CD4-positive, alpha-beta T cell (primary cell): ENCODE results near the gene SIX5. TPM values are rescaled to one million over a fixed set of nuclear protein-coding genes. Genes with fewer than 3 reads are reported as not detected.

ENCODE experiments used
- ATAC-seq: fragments of 200-7000 bp; cut with Tn5 transposase; one replicate; pipeline ENCODE4 v1.10.0; 2022; ENCODE audit warnings: mild to moderate bottlenecking; ENCODE audit not compliant: poor library complexity
- CTCF ChIA-PET: fragments of 350-600 bp; sonication (Branson Sonifier 250); formaldehyde crosslinking; loops from one replicate; lab custom pipeline; 2021; ENCODE audit warnings: antibody characterized with exemption, inconsistent platforms; lab: Charles Lee
- POLR2A ChIA-PET: fragments of 350-600 bp; sonication (Branson Sonifier 250); formaldehyde crosslinking; loops from one replicate; lab custom pipeline; 2021; ENCODE audit warnings: antibody characterized with exemption, inconsistent platforms; lab: Charles Lee
- DNase-seq, 14 experiments: peaks; one replicate each; pipeline ENCODE4 v3.0.0-alpha.2; 2013 to 2020; ENCODE audit warnings: mixed read lengths in 2 of 14
- H3K27ac ChIP-seq, 2 donors: one replicate each; pipeline versions ENCODE4 v1.5.1 to v1.7.0; 2013; ENCODE audit warnings: low read length in 2 of 2, low read depth in 1 of 2, mild to moderate bottlenecking in 1 of 2
- H3K27me3 ChIP-seq, 2 experiments: 1 replicate in 1 of 2; 2 replicates in 1 of 2; pipeline versions ENCODE4 v1.6.1 to v1.7.0; 2013; ENCODE audit warnings: low read length in 2 of 2, control low read depth in 1 of 2, mild to moderate bottlenecking in 1 of 2, moderate library complexity in 1 of 2; ENCODE audit not compliant: insufficient read depth in 2 of 2, control insufficient read depth in 1 of 2
- H3K36me3 ChIP-seq: one replicate; pipeline ENCODE4 v1.6.1; 2013; ENCODE audit warnings: low read length, control low read depth; ENCODE audit not compliant: insufficient read depth
- H3K4me1 ChIP-seq: one replicate; pipeline ENCODE4 v1.6.1; 2013; ENCODE audit warnings: low read length, control low read depth; ENCODE audit not compliant: insufficient read depth
- H3K4me3 ChIP-seq: one replicate; pipeline ENCODE4 v1.5.1; 2013; ENCODE audit warnings: mild to moderate bottlenecking, low read length, moderate library complexity
- H3K9me3 ChIP-seq, 2 experiments: 1 replicate in 1 of 2; 2 replicates in 1 of 2; pipeline versions ENCODE4 v1.6.1 to v1.7.0; 2013; ENCODE audit warnings: low read length in 2 of 2, mild to moderate bottlenecking in 2 of 2, control low read depth in 1 of 2, moderate library complexity in 1 of 2; ENCODE audit not compliant: control insufficient read depth in 1 of 2, insufficient read depth in 1 of 2
- H3K27ac Mint-ChIP-seq: one replicate; pipeline ENCODE4 v1.8.0; 2020; ENCODE audit warnings: mixed read lengths
- H3K27me3 Mint-ChIP-seq: one replicate; pipeline ENCODE4 v1.8.0; 2021; ENCODE audit warnings: mixed read lengths
- H3K36me3 Mint-ChIP-seq: one replicate; pipeline ENCODE4 v1.8.0; 2021; ENCODE audit warnings: low read depth, mixed read lengths
- H3K4me1 Mint-ChIP-seq: one replicate; pipeline ENCODE4 v1.8.0; 2021; ENCODE audit warnings: low read depth, mixed read lengths
- H3K4me3 Mint-ChIP-seq: one replicate; pipeline ENCODE4 v1.8.0; 2020; ENCODE audit warnings: mild to moderate bottlenecking, mixed read lengths
- H3K9me3 Mint-ChIP-seq: one replicate; pipeline ENCODE4 v1.8.0; 2020; ENCODE audit warnings: mixed read lengths
- intact Hi-C, 2 experiments: fragments of 100-400 bp; cut with DNase I in 1 of 2; cut with micrococcal nuclease in 1 of 2; formaldehyde crosslinking; loops; one replicate each; pipeline versions ENCODE4 v1.15.1 to v1.9.0; 2023 to 2025; cut with DNase I, micrococcal nuclease
- total RNA-seq, 174 experiments: library from RNA in 2 of 174; stranded (reverse) in 2 of 174; gene quantifications; one replicate each; pipeline ENCODE4 v1.2.3 and lab custom pipeline; 2021 to 2026
- TF ChIP-seq, protein P1 (sequence below): fragments of 200-600 bp; IDR thresholded peaks from one replicate; pipeline ENCODE4 v1.8.0; 2022; ENCODE audit warnings: antibody characterized with exemption, mild to moderate bottlenecking

The SIX5 gene
- total RNA-seq, 2 experiments from 2014 or later, result 0.58 to 0.59 TPM

DNA sequence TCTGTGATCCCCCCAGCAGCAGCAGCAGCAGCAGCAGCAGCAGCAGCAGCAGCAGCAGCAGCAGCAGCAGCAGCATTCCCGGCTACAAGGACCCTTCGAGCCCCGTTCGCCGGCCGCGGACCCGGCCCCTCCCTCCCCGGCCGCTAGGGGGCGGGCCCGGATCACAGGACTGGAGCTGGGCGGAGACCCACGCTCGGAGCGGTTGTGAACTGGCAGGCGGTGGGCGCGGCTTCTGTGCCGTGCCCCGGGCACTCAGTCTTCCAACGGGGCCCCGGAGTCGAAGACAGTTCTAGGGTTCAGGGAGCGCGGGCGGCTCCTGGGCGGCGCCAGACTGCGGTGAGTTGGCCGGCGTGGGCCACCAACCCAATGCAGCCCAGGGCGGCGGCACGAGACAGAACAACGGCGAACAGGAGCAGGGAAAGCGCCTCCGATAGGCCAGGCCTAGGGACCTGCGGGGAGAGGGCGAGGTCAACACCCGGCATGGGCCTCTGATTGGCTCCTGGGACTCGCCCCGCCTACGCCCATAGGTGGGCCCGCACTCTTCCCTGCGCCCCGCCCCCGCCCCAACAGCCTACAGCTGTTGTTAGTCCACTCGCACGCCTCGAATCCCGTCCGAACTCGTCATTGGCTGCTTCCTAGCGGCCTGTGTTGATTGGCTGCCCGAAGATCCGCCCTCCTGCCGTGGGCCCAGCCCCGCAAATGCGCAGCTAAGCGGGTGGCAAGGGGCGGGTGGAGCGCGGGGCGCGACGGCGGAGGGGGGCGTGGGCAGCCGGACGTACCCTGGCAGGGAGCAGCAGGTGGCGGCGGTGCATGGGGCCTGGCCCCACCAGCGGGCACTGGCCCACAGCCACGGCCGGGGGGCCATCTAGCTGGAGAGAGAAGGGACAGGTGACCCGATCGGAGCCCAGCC is 1.4 kb upstream of the SIX5 start:
- no peaks in the 10 kb centered on the region for H3K9me3 Mint-ChIP-seq
- peak overlapping the region; percentile 89 for H3K4me3 Mint-ChIP-seq
- H3K27me3 Mint-ChIP-seq, result peaks cover 5% of the 10 kb centered on the region
- H3K27ac Mint-ChIP-seq, result peak overlapping the region; percentile 87
- CTCF ChIA-PET, result interaction anchor here (0.5 to 7.2 kb wide), 21 partner anchors 10 to 1456 kb away, joined by 3 to 172 read pairs (median 5); partner anchors contain the start of genes CCDC61, DMPK, DMWD and FBXO46
- peaks cover 25% of the 10 kb centered on the region for H3K4me1 Mint-ChIP-seq
- POLR2A ChIA-PET, result interaction anchor here (0.9 to 3.4 kb wide), 13 partner anchors 9 to 303 kb away, joined by 3 to 52 read pairs (median 6); partner anchors contain the start of genes DMPK, DMWD, FBXO46 and FOSB
- Histone ChIP-seq H3K27ac (peak overlapping the region in 1 of 2 donors; percentile 52), H3K36me3 (no peaks in the 10 kb centered on the region), H3K27me3 (peaks cover 12 to 22% of the 10 kb centered on the region in 2 experiments), H3K9me3 (peaks cover 0 to 15% of the 10 kb centered on the region in 2 experiments), H3K4me3 (peak overlapping the region; percentile 79), H3K4me1 (peaks cover 35% of the 10 kb centered on the region)
- ATAC-seq (peak; percentile 75), DNase-seq (peak; percentile 82 to 95 (median 90))
- peaks cover 3% of the 10 kb centered on the region for H3K36me3 Mint-ChIP-seq
- intact Hi-C loops, result loop anchor here (1.0 to 10.0 kb wide), 6 partner anchors 9 to 247 kb away; partner anchors contain the start of gene MEIOSIN (in 1 of the 2)
- TF ChIP-seq, protein P1, sequence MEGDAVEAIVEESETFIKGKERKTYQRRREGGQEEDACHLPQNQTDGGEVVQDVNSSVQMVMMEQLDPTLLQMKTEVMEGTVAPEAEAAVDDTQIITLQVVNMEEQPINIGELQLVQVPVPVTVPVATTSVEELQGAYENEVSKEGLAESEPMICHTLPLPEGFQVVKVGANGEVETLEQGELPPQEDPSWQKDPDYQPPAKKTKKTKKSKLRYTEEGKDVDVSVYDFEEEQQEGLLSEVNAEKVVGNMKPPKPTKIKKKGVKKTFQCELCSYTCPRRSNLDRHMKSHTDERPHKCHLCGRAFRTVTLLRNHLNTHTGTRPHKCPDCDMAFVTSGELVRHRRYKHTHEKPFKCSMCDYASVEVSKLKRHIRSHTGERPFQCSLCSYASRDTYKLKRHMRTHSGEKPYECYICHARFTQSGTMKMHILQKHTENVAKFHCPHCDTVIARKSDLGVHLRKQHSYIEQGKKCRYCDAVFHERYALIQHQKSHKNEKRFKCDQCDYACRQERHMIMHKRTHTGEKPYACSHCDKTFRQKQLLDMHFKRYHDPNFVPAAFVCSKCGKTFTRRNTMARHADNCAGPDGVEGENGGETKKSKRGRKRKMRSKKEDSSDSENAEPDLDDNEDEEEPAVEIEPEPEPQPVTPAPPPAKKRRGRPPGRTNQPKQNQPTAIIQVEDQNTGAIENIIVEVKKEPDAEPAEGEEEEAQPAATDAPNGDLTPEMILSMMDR, result peak; percentile 97

DNA sequence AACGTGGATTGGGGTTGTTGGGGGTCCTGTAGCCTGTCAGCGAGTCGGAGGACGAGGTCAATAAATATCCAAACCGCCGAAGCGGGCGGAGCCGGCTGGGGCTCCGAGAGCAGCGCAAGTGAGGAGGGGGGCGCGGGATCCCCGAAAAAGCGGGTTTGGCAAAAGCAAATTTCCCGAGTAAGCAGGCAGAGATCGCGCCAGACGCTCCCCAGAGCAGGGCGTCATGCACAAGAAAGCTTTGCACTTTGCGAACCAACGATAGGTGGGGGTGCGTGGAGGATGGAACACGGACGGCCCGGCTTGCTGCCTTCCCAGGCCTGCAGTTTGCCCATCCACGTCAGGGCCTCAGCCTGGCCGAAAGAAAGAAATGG is 754 bp upstream of the SIX5 start:
- peaks cover 16 to 26% of the 10 kb centered on the region in 2 experiments for H3K27me3 ChIP-seq
- no peaks in the 10 kb centered on the region for H3K9me3 Mint-ChIP-seq
- peak; percentile 58 for ATAC-seq
- peaks cover 0 to 15% of the 10 kb centered on the region in 2 experiments for H3K9me3 ChIP-seq
- peaks cover 10% of the 10 kb centered on the region for H3K27me3 Mint-ChIP-seq
- CTCF ChIA-PET, result interaction anchor here (0.7 to 7.2 kb wide), 20 partner anchors 10 to 1574 kb away, joined by 3 to 172 read pairs (median 6); partner anchors contain the start of genes CCDC61, DMPK, DMWD and FBXO46
- intact Hi-C loops, result loop anchor here (1.0 to 10.0 kb wide), 7 partner anchors 9 to 247 kb away; partner anchors contain the start of genes FBXO46 (in 1 of the 2) and MEIOSIN (in 1 of the 2)
- peaks cover 35% of the 10 kb centered on the region for H3K4me1 ChIP-seq
- DNase-seq, result peak in 8 of 14 experiments; percentile 38 to 87 (median 44)
- TF ChIP-seq, protein P1, result no peak
- peak overlapping the region; percentile 79 for H3K4me3 ChIP-seq
- H3K4me3 Mint-ChIP-seq, result peak overlapping the region; percentile 89
- POLR2A ChIA-PET, result interaction anchor here (0.9 to 3.4 kb wide), 19 partner anchors 9 to 302 kb away, joined by 3 to 52 read pairs (median 5); partner anchors contain the start of genes DMPK, DMWD, FBXO46 and FOSB
- H3K27ac ChIP-seq, result peak overlapping the region; percentile 52 to 56
- peaks cover 25% of the 10 kb centered on the region for H3K4me1 Mint-ChIP-seq
- H3K36me3 Mint-ChIP-seq, result peaks cover 3% of the 10 kb centered on the region
- no peaks in the 10 kb centered on the region for H3K36me3 ChIP-seq
- peak overlapping the region; percentile 87 for H3K27ac Mint-ChIP-seq

DNA sequence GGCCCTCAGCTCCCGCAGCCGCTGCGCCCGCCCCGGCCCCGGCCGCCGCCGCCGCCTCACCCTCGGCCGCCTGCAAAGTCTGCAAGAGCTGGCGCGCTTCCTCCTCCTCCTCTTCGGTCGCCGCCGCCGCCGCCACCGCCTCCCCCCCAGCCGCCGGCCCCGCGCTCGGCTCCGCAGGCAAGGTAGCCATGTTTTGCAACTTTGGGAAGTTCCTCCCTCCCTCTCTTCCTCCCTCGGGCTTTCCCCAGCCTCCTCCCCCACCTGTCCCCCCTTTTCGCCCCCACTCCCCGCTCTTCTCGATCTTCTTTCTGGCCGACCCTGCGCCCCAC is 433 bp downstream of the SIX5 start:
- TF ChIP-seq, protein P1, result no peak
- H3K27ac Mint-ChIP-seq, result no peak overlapping the region
- peaks cover 0 to 15% of the 10 kb centered on the region in 2 experiments for H3K9me3 ChIP-seq
- H3K27me3 Mint-ChIP-seq, result peaks cover 14% of the 10 kb centered on the region
- peaks cover 17 to 26% of the 10 kb centered on the region in 2 experiments for H3K27me3 ChIP-seq
- H3K4me1 Mint-ChIP-seq, result peaks cover 25% of the 10 kb centered on the region
- peaks cover 3% of the 10 kb centered on the region for H3K36me3 Mint-ChIP-seq
- ChIA-PET POLR2A (interaction anchor here (1.0 to 3.4 kb wide), 14 partner anchors 10 to 290 kb away, joined by 3 to 52 read pairs (median 7); partner anchors contain the start of genes DMWD, FBXO46, FOXA3 and IRF2BP1), CTCF (interaction anchor here (1.9 to 7.2 kb wide), 5 partner anchors 11 to 76 kb away, joined by 8 to 172 read pairs (median 27); partner anchors contain the start of genes FBXO46, QPCTL and SNRPD2)
- H3K27ac ChIP-seq, result no peak overlapping the region
- H3K4me3 Mint-ChIP-seq, result peak overlapping the region; percentile 89
- H3K4me1 ChIP-seq, result peaks cover 35% of the 10 kb centered on the region
- peak overlapping the region; percentile 79 for H3K4me3 ChIP-seq
- DNase-seq (peak in 7 of 14 experiments; percentile 16 to 74 (median 36)), ATAC-seq (no peak)
- no peaks in the 10 kb centered on the region for H3K36me3 ChIP-seq
- intact Hi-C loops, result loop anchor here in 1 of 2 experiments (2.0 kb wide), 1 partner anchor 38 kb away; the partner anchor contains the start of gene FBXO46
- H3K9me3 Mint-ChIP-seq, result no peaks in the 10 kb centered on the region
